Lower lobe of right lung (tissue), 2 donors: ENCODE data around the gene RNF151. TPM values are rescaled to one million over a fixed set of nuclear protein-coding genes. Genes with fewer than 3 reads are reported as not detected.
A peak's percentile ranks its signal among the peaks of the same experiment; 100 is the strongest.

Experiments
- ATAC-seq, 2 donors: fragments of 200-7000 bp; cut with Tn5 transposase; one replicate each; pipeline ENCODE4 v1.9.1; 2020 to 2022; ENCODE audit warnings: mild to moderate bottlenecking in 2 of 2, moderate library complexity in 2 of 2
- DNase-seq: peaks from one replicate; pipeline ENCODE4 v3.0.0-alpha.2; 2020
- H3K27ac ChIP-seq: fragments of 200-600 bp; one replicate; pipeline ENCODE4 v1.8.0; 2022
- H3K27me3 ChIP-seq: fragments of 200-600 bp; one replicate; pipeline ENCODE4 v1.8.0; 2022; ENCODE audit warnings: low read depth
- H3K36me3 ChIP-seq: fragments of 200-600 bp; one replicate; pipeline ENCODE4 v1.8.0; 2022; ENCODE audit warnings: mild to moderate bottlenecking
- H3K4me1 ChIP-seq: fragments of 200-600 bp; one replicate; pipeline ENCODE4 v1.8.0; 2022
- H3K4me3 ChIP-seq: fragments of 200-600 bp; one replicate; pipeline ENCODE4 v1.8.0; 2022; ENCODE audit warnings: mild to moderate bottlenecking
- H3K9me3 ChIP-seq: fragments of 200-600 bp; one replicate; pipeline ENCODE4 v1.8.0; 2022
- CTCF ChIP-seq: fragments of 200-600 bp; IDR thresholded peaks from one replicate; pipeline ENCODE4 v1.8.0; 2022; ENCODE audit warnings: antibody characterized with exemption, mild to moderate bottlenecking
- intact Hi-C: fragments of 100-400 bp; cut with DNase I; formaldehyde crosslinking; loops from one replicate; pipeline ENCODE4 v1.11.0; 2022
- total RNA-seq: library from RNA; stranded (reverse); fragmentation: NEBNext Ultra II Directional; extraction: Animal tissue kit (Norgen Biotek cat#: 25700); gene quantifications from one replicate; pipeline ENCODE4 v1.2.1, GENCODE V29; 2021
- donor health status: DM: no; HTN: yes; CAD: no; lungs with severe emphysema.

Gene RNF151
- total RNA-seq, 1 donor from 2014 or later: not detected

- Histone ChIP-seq H3K27me3 (peaks cover 9% of the 10 kb centered on the region), H3K9me3 (no peaks in the 10 kb centered on the region), H3K36me3 (peaks cover 45% of the 10 kb centered on the region), H3K4me3 (no peak overlapping the region), H3K27ac (no peak overlapping the region), H3K4me1 (peaks cover 31% of the 10 kb centered on the region)
- DNase-seq: no peak
- intact Hi-C loops: no loop called here
- no peak for ATAC-seq
- no peak for TF ChIP-seq CTCF
Observed at GRCh38 chr16:1974157-1975070, 7.8 kb downstream of the RNF151 start.

- Histone ChIP-seq H3K9me3 (no peaks in the 10 kb centered on the region), H3K27ac (no peak overlapping the region), H3K4me3 (no peak overlapping the region), H3K27me3 (peaks cover 22% of the 10 kb centered on the region), H3K36me3 (peaks cover 45% of the 10 kb centered on the region), H3K4me1 (peaks cover 37% of the 10 kb centered on the region)
- intact Hi-C loops: no loop called here
- TF ChIP-seq CTCF: no peak
- ATAC-seq (no peak), DNase-seq (peak; percentile 46)
Observed at GRCh38 chr16:1975432-1976215, 9.0 kb downstream of the RNF151 start.

- H3K9me3 ChIP-seq: no peaks in the 10 kb centered on the region
- TF ChIP-seq CTCF: no peak
- DNase-seq (no peak), ATAC-seq (no peak)
- intact Hi-C loops: no loop called here
- peaks cover 32% of the 10 kb centered on the region for H3K4me1 ChIP-seq
- H3K27me3 ChIP-seq: peaks cover 27% of the 10 kb centered on the region
- no peak overlapping the region for H3K27ac ChIP-seq
- H3K36me3 ChIP-seq: peaks cover 45% of the 10 kb centered on the region
- no peak overlapping the region for H3K4me3 ChIP-seq
Observed at GRCh38 chr16:1976216-1976520, 9.5 kb downstream of the RNF151 start.

- Histone ChIP-seq H3K27me3 (peaks cover 33% of the 10 kb centered on the region), H3K4me1 (peaks cover 28% of the 10 kb centered on the region)
Observed at GRCh38 chr16:1976951-1977874, 10.6 kb downstream of the RNF151 start.

More at GRCh38 chr16:1976951-1977874, 10.6 kb downstream of the RNF151 start:
- no peak for ATAC-seq
- intact Hi-C loops: no loop called here
- Histone ChIP-seq H3K36me3 (peaks cover 45% of the 10 kb centered on the region), H3K4me3 (no peak overlapping the region), H3K27ac (no peak overlapping the region), H3K9me3 (no peaks in the 10 kb centered on the region)
- no peak for TF ChIP-seq CTCF
- peak; percentile 41 for DNase-seq
